HUES48 (cell line): ENCODE data around the gene GZMM.

Source experiments
- H3K27ac ChIP-seq: one replicate; pipeline ENCODE4 v1.7.0; 2013; ENCODE audit warnings: low read depth, low read length, inconsistent platforms
- H3K27me3 ChIP-seq: 2 replicates; pipeline ENCODE4 v1.6.1; 2013; ENCODE audit warnings: mild to moderate bottlenecking, low read length; ENCODE audit not compliant: control insufficient read depth, insufficient read depth
- H3K36me3 ChIP-seq: 2 replicates; pipeline ENCODE4 v1.6.1; 2013; ENCODE audit warnings: low read length; ENCODE audit not compliant: control insufficient read depth, insufficient read depth
- H3K4me1 ChIP-seq: 2 replicates; pipeline ENCODE4 v1.6.1; 2013; ENCODE audit warnings: mild to moderate bottlenecking, low read length; ENCODE audit not compliant: control insufficient read depth, insufficient read depth
- H3K4me3 ChIP-seq: 2 replicates; pipeline ENCODE4 v1.5.1; 2013; ENCODE audit warnings: mild to moderate bottlenecking, low read depth, low read length
- H3K9ac ChIP-seq: 2 replicates; pipeline ENCODE4 v1.6.1; 2013; ENCODE audit warnings: mild to moderate bottlenecking, low read depth, low read length, moderate library complexity
- H3K9me3 ChIP-seq: 2 replicates; pipeline ENCODE4 v1.6.1; 2013; ENCODE audit warnings: low read length; ENCODE audit not compliant: control insufficient read depth, insufficient read depth

The GZMM gene

DNA sequence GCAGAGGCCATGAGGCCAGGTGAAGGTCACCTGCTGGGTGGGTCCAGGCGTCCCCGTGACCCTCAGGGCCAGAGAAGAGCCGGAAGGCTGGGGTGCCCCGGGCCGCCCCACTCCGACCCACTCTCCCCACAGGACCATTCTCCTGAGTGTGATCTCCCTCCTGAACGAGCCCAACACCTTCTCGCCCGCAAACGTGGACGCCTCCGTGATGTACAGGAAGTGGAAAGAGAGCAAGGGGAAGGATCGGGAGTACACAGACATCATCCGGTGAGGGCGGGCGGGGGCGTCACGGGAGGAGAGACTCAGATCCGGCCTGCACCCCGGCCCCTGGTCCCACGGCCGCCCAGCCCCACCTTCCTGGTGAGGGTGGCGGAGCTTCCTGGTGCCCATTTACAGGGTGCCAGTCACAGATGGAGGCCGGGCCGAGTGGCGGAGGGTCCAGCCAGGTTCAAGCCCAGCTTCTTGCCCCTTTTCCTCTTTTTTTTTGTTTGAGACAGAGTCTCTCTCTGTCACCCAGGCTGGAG, 6.9 kb upstream of the GZMM start:
- Histone ChIP-seq H3K9ac (no peak overlapping the region), H3K36me3 (peaks cover 55% of the 10 kb centered on the region), H3K27ac (no peak overlapping the region), H3K9me3 (no peaks in the 10 kb centered on the region), H3K4me1 (peaks cover 10% of the 10 kb centered on the region; the same call in 1 of the 2 replicates), H3K4me3 (no peak overlapping the region), H3K27me3 (no peaks in the 10 kb centered on the region)

DNA sequence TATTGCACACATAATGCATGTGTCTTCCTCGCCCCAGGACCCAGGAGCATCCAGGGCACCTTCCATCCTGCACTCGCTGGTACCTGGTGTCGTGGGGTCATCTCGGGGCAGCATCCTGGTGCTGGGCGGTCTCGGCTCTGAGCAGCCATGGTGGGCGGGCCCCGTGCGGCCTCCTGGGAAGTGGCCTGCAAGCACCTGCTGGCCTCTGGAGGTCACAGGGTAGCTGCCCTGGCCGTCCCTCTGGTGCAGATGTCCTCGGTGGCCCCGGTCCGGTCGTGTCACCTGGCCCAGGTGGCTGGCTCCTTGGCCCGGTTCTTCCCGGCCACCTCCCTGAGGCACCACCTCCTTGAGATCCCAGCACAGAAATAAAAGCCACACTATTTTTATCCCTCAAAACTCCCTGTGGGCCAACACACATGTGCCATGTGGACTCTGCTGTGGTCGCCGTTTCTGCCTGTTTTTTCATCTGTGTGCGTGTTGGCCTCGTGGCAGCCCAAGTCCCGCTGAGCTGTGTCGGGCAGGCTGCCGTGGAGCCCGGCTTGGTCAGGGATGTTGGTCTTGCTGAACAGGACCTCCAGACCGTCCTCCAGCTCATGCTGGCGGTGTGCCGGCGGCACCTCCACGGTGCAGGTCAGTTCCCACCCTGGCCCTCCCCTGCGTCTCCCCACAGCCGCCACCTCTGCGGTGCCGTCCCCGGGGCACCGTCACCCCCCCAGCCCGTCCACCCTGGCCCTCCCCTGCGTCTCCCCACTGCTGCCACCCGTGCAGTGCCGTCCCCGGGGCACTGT, 5.0 kb upstream of the GZMM start:
- Histone ChIP-seq H3K36me3 (peaks cover 61% of the 10 kb centered on the region), H3K4me1 (no peaks in the 10 kb centered on the region; the same call in 1 of the 2 replicates), H3K9ac (no peak overlapping the region), H3K9me3 (no peaks in the 10 kb centered on the region), H3K27ac (no peak overlapping the region), H3K4me3 (no peak overlapping the region), H3K27me3 (no peaks in the 10 kb centered on the region)

DNA sequence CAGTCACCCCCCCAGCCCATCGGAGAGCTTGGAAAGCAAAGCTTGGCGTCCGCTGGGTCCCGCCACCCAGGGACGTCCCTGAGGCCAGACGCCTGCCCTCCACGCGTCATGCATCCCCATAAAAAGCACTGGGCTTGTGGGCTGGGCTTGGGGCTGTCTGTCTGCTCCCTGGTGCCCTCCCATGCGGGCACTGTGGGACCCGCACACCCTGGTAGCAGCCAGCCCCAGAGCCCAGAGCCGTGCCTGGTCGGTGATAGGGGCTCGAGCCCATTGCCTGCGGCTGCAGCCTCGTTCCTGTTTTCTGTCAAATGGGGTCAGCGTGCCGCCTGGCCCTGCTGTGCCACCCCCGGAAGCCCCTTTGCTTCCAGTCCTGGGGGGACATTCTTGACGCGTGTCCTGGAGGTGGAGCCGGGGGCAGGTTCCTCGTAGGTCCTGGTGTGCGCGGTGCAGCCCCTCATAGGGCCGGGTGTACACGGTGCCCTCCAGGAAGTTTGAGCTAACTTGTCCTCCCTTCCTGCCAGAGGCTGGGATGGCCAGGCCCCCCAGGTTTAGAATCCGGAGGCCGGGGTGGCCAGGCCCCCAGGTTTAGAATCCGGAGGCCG, 4.3 kb upstream of the GZMM start:
- no peak overlapping the region for H3K9ac ChIP-seq
- no peaks in the 10 kb centered on the region for H3K9me3 ChIP-seq
- H3K27ac ChIP-seq: no peak overlapping the region
- no peaks in the 10 kb centered on the region for H3K27me3 ChIP-seq
- no peak overlapping the region for H3K4me3 ChIP-seq
- H3K36me3 ChIP-seq: peaks cover 61% of the 10 kb centered on the region
- H3K4me1 ChIP-seq: no peaks in the 10 kb centered on the region

DNA sequence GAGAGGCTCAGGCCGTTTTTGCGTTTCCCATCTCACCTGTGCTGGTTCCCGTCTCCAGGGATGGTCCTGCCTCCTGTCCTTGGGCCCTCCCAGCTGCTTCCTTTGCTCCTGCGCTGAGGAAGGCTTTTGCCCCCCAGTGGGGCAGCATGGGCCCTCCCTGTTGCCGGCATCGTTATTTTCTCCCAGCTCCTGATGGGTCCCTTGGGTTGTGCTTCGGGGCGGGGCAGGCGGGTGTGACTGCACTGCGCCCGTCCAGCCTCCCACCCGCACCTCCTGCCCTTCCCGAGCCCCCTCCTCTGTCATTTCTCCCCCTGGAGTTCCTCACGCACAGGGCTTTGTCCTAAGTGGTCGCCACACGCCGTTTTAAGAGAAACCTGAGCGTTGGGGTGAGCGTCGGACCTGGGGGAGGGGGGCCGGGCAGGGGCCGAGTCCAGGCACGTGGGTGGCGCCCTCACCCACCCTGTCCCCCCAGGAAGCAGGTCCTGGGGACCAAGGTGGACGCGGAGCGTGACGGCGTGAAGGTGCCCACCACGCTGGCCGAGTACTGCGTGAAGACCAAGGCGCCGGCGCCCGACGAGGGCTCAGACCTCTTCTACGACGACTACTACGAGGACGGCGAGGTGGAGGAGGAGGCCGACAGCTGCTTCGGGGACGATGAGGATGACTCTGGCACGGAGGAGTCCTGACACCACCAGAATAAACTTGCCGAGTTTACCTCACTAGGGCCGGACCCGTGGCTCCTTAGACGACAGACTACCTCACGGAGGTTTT, 2.8 kb upstream of the GZMM start:
- no peaks in the 10 kb centered on the region for H3K9me3 ChIP-seq
- H3K36me3 ChIP-seq: peaks cover 49% of the 10 kb centered on the region
- H3K27ac ChIP-seq: no peak overlapping the region
- no peaks in the 10 kb centered on the region for H3K27me3 ChIP-seq
- no peak overlapping the region for H3K4me3 ChIP-seq
- H3K4me1 ChIP-seq: no peaks in the 10 kb centered on the region
- no peak overlapping the region for H3K9ac ChIP-seq

DNA sequence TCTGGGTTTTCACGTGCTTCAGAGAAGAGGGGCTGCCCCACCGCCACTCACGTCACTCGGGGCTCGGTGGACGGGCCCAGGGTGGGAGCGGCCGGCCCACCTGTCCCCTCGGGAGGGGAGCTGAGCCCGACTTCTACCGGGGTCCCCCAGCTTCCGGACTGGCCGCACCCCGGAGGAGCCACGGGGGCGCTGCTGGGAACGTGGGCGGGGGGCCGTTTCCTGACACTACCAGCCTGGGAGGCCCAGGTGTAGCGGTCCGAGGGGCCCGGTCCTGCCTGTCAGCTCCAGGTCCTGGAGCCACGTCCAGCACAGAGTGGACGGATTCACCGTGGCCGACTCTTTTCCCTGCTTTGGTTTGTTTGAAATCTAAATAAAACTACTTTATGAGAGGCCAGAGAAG, 2.2 kb upstream of the GZMM start:
- H3K4me1 ChIP-seq: no peaks in the 10 kb centered on the region
- H3K27ac ChIP-seq: no peak overlapping the region
- H3K9ac ChIP-seq: no peak overlapping the region
- no peak overlapping the region for H3K4me3 ChIP-seq
- no peaks in the 10 kb centered on the region for H3K27me3 ChIP-seq
- H3K9me3 ChIP-seq: no peaks in the 10 kb centered on the region
- H3K36me3 ChIP-seq: peaks cover 42% of the 10 kb centered on the region

DNA sequence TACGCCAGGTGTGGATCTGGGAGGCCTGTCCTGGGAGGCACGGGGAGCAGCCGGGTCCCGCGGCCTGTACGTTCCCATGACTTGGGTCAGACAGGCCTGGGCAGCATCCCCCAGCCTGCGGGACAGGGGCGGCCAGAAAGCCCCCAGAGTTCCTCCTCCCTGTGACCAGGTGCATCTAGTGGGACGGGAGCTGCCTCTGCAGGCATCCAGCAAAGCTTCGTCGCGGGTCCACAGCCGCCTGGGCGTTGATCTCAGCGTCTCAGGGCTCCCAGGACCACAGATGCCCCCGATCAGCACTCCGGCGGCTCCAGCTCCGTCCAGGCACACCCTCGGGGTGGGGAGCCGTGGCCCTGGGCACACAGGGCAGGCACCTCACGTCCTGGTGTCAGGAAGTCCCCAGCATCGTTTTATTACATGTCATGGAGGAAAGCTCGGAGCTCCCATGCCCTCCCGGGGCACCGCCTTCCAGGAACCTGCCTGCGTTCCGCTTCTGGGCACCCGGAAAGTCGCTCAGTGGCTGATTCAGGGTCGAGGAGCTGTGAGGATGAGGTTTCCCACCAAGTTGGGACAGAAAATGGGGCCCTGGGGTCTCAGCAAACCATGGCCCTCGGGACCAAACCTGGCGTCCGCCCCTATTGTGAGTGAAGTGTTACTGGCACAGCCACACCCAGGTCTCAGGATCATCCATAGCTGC, 1.5 kb upstream of the GZMM start:
- Histone ChIP-seq H3K27ac (no peak overlapping the region), H3K4me3 (no peak overlapping the region), H3K9ac (no peak overlapping the region), H3K9me3 (no peaks in the 10 kb centered on the region), H3K27me3 (no peaks in the 10 kb centered on the region), H3K4me1 (no peaks in the 10 kb centered on the region), H3K36me3 (peaks cover 38% of the 10 kb centered on the region)

DNA sequence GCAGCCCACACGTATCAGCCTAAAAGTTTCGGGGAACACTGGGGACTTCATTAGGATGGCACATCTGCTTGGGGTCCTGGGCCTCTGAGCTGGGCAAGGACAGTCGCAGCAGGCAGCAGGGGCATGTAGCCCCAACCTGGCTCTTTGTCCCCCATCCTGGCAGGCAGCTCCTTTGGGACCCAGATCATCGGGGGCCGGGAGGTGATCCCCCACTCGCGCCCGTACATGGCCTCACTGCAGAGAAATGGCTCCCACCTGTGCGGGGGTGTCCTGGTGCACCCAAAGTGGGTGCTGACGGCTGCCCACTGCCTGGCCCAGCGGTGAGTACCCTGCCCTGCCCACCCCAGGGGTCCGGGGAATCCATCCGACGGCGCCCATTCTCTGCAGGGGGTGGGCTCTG, 3.3 kb downstream of the GZMM start:
- Histone ChIP-seq H3K4me1 (no peaks in the 10 kb centered on the region), H3K27me3 (no peaks in the 10 kb centered on the region), H3K9me3 (no peaks in the 10 kb centered on the region), H3K36me3 (peaks cover 5% of the 10 kb centered on the region; the same call in 1 of the 2 replicates), H3K27ac (no peak overlapping the region), H3K9ac (no peak overlapping the region), H3K4me3 (no peak overlapping the region)

DNA sequence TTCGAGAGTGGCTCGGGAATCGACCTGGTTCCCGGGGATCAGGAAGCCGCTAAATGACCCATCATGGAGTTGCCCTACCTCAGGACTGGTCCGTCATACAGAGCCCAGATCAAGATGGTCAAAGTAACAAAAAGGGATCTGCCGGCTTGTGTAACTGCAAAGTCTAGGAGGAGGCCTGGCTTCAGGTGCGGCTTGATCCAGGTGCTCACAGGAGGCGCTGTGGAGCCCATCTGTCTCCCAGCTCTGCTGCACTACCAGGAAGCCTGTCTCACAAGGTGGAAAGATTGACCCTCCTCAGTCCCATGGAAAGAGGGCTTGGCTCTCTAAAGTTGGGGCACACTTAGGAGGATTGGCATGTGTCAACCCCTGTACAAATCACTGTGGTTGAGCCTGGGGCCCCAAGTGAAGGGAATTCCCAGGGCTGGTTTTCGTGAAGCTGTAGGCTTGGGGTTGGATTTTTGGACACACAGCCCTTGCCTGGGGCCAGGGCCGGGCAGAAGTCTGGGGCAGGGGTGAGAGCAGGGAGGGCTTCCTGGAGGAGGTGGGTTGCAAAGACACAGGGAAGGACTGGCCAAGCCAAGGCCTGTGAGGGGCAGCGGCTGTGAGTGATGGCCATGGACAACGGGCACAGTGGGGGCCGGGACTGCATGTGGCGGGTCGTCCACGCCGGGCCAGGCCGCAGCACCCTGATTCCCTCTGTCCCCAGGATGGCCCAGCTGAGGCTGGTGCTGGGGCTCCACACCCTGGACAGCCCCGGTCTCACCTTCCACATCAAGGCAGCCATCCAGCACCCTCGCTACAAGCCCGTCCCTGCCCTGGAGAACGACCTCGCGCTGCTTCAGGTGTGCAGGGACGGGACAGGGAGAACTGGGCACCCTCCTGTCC, 4.2 kb downstream of the GZMM start:
- H3K36me3 ChIP-seq: no peaks in the 10 kb centered on the region
- H3K9ac ChIP-seq: no peak overlapping the region
- H3K4me1 ChIP-seq: no peaks in the 10 kb centered on the region
- no peak overlapping the region for H3K4me3 ChIP-seq
- no peaks in the 10 kb centered on the region for H3K9me3 ChIP-seq
- H3K27ac ChIP-seq: no peak overlapping the region
- no peaks in the 10 kb centered on the region for H3K27me3 ChIP-seq

DNA sequence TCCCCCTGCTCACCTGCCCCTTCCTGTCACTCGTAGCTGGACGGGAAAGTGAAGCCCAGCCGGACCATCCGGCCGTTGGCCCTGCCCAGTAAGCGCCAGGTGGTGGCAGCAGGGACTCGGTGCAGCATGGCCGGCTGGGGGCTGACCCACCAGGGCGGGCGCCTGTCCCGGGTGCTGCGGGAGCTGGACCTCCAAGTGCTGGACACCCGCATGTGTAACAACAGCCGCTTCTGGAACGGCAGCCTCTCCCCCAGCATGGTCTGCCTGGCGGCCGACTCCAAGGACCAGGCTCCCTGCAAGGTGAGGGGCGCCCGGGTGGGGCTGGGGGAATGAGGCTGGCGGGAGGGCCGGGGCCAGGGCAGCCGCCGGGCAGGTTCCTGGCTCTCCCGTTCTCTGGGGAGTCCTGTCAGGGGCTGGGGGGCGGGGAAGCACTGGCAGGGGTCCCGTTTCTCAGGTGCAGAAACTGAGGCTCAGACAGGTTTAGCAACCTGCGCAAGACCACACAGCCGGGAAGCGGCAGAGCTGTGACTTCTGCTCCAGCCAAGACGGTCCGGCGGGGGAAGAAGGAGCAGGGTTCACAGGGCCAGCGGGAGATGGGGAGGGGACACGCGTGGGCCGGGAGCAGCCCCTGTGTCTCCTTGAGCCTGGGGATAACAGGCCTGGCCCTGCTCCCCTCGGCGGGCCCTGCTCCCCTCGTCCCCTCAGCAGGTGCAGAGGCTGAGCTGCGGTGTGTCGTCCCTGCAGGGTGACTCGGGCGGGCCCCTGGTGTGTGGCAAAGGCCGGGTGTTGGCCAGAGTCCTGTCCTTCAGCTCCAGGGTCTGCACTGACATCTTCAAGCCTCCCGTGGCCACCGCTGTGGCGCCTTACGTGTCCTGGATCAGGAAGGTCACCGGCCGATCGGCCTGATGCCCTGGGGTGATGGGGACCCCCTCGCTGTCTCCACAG, 5.3 kb downstream of the GZMM start:
- Histone ChIP-seq H3K4me3 (no peak overlapping the region), H3K9ac (no peak overlapping the region), H3K36me3 (no peaks in the 10 kb centered on the region), H3K4me1 (no peaks in the 10 kb centered on the region), H3K9me3 (no peaks in the 10 kb centered on the region), H3K27me3 (no peaks in the 10 kb centered on the region), H3K27ac (no peak overlapping the region)
